K562 (cell line): Measurements from ENCODE around the gene PLCB3. TPM values are rescaled to one million over a fixed set of nuclear protein-coding genes. Genes with fewer than 3 reads are reported as not detected.

Experiments
- ELF2 ChIP-seq: fragments of 250-450 bp; sonication (Bioruptor Pico); IDR thresholded peaks from 2 replicates; pipeline ENCODE4 v1.5.0; 2021; ENCODE audit warnings: mild to moderate bottlenecking
- ESRRA ChIP-seq: fragments of 450-650 bp; IDR thresholded peaks from 2 replicates; pipeline ENCODE4 v1.6.1; 2014; ENCODE audit warnings: low read depth, mild to moderate bottlenecking, moderate library complexity, borderline replicate concordance
- HCFC1 ChIP-seq: IDR thresholded peaks from 2 replicates; pipeline ENCODE4 v1.6.1; 2012; ENCODE audit warnings: low read depth, low read length, improper control_type of control experiment
- HNRNPL ChIP-seq: fragments of 200-400 bp; formaldehyde crosslinking; IDR thresholded peaks from 2 replicates; pipeline ENCODE4 v1.6.1; 2017; ENCODE audit warnings: low read depth, mild to moderate bottlenecking, low read length
- MTA1 ChIP-seq: fragments of 450-650 bp; IDR thresholded peaks from 2 replicates; pipeline ENCODE4 v1.6.1; 2017; ENCODE audit warnings: borderline replicate concordance
- ZC3H4 ChIP-seq: sonication (generic); formaldehyde crosslinking; IDR thresholded peaks from 2 replicates; pipeline ENCODE4 v1.9.0; 2021; ENCODE audit warnings: missing genetic modification reagents, borderline replicate concordance
- ZKSCAN3 ChIP-seq: fragments of 250-450 bp; sonication (Bioruptor Pico); IDR thresholded peaks from 2 replicates; pipeline ENCODE4 v1.4.0; 2020
- polyA plus RNA-seq, 8 experiments: library from polyadenylated mRNA; depleted of rRNA in 4 of 8; stranded (reverse) in 5 of 8; unstranded in 3 of 8; fragments of >200 nt; fragmentation: Nextera tagmentation in 2 of 8; fragmentation: Illumina TruSeq in 1 of 8; extraction: Ambion mirVana in 2 of 8; extraction: Trizol in 1 of 8; gene quantifications; 2 replicates each; pipeline versions ENCODE4 v1.2.1 to v1.2.3, GENCODE V29; 2011 to 2014; ENCODE audit warnings: inconsistent platforms in 1 of 8, missing spikeins in 1 of 8
- total RNA-seq, 7 experiments: library from RNA; depleted of rRNA in 6 of 7; stranded (reverse); fragments of >200 nt in 6 of 7; fragmentation: Illumina TruSeq in 2 of 7; extraction: Trizol in 2 of 7; gene quantifications; 2 replicates each; pipeline versions ENCODE4 v1.2.1 to v1.2.3, GENCODE V29; 2011 to 2021; ENCODE audit warnings: low replicate concordance in 1 of 7
- TF ChIP-seq, protein P1 (sequence below): fragments of 200-800 bp; sonication (Bioruptor generic); IDR thresholded peaks from 2 replicates; pipeline ENCODE4 v1.6.1; 2017; ENCODE audit warnings: missing genetic modification characterization, missing compliant biosample characterization
- TF ChIP-seq, protein P2 (sequence below): sonication (generic); formaldehyde crosslinking; IDR thresholded peaks from 2 replicates; pipeline ENCODE4 v1.8.0; 2023; ENCODE audit warnings: mild to moderate bottlenecking, missing genetic modification reagents

The PLCB3 gene
- total and polyA plus RNA-seq, 9 of the 15 experiments (the other 6 are each of a cell fraction or from before 2014, with no cell fraction given), result 0.31 to 44.8 (median 14.6) TPM

DNA sequence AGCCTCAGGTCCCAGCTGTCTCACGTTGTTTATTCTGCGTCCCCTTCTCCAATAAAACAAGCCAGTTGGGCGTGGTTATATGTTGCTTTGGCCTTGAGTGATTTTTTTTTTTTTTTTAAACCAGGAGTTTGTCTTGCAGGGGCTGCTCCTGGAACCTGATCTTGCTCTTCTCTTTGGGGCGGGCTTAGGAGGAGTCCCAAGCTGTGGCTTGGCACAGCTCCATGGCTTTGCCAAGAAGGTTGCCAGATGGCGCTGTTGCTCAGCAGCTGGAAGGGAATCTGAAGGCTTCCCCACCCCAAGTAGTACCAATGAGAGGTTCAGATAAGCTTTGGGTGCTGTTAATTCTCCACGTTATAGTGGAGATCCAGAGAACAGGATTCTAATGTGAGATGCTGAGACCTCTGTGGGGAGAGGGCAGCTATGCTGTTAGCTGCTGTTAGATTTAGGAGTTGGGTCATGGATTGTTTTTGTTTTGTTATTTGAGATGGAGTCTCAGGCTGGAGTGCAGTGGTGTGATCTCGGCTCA lies 46.8 kb upstream of the PLCB3 start (continued):
- TF ChIP-seq ESRRA (peak; percentile 65; the same call in 1 of the 2 replicates), ZKSCAN3 (CRISPR knock-in tag) (no peak), MTA1 (no peak), ELF2 (CRISPR knock-in tag) (no peak), HNRNPL (no peak), ZC3H4 (CRISPR knock-in tag) (no peak), HCFC1 (peak; percentile 36; the same call in 1 of the 2 replicates)
- TF ChIP-seq, protein P1, sequence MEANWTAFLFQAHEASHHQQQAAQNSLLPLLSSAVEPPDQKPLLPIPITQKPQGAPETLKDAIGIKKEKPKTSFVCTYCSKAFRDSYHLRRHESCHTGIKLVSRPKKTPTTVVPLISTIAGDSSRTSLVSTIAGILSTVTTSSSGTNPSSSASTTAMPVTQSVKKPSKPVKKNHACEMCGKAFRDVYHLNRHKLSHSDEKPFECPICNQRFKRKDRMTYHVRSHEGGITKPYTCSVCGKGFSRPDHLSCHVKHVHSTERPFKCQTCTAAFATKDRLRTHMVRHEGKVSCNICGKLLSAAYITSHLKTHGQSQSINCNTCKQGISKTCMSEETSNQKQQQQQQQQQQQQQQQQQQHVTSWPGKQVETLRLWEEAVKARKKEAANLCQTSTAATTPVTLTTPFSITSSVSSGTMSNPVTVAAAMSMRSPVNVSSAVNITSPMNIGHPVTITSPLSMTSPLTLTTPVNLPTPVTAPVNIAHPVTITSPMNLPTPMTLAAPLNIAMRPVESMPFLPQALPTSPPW, result peak; percentile 65; the same call in 1 of the 2 replicates
- TF ChIP-seq, protein P2, sequence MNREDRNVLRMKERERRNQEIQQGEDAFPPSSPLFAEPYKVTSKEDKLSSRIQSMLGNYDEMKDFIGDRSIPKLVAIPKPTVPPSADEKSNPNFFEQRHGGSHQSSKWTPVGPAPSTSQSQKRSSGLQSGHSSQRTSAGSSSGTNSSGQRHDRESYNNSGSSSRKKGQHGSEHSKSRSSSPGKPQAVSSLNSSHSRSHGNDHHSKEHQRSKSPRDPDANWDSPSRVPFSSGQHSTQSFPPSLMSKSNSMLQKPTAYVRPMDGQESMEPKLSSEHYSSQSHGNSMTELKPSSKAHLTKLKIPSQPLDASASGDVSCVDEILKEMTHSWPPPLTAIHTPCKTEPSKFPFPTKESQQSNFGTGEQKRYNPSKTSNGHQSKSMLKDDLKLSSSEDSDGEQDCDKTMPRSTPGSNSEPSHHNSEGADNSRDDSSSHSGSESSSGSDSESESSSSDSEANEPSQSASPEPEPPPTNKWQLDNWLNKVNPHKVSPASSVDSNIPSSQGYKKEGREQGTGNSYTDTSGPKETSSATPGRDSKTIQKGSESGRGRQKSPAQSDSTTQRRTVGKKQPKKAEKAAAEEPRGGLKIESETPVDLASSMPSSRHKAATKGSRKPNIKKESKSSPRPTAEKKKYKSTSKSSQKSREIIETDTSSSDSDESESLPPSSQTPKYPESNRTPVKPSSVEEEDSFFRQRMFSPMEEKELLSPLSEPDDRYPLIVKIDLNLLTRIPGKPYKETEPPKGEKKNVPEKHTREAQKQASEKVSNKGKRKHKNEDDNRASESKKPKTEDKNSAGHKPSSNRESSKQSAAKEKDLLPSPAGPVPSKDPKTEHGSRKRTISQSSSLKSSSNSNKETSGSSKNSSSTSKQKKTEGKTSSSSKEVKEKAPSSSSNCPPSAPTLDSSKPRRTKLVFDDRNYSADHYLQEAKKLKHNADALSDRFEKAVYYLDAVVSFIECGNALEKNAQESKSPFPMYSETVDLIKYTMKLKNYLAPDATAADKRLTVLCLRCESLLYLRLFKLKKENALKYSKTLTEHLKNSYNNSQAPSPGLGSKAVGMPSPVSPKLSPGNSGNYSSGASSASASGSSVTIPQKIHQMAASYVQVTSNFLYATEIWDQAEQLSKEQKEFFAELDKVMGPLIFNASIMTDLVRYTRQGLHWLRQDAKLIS, result no peak
